ENCODE results near the gene HS3ST6.
"Not testable (repeated sequence)": the region's sequence is repeated elsewhere in the genome, so short reads cannot be mapped to it uniquely, and the experiment has no call there.

HS3ST6 gene

DNA sequence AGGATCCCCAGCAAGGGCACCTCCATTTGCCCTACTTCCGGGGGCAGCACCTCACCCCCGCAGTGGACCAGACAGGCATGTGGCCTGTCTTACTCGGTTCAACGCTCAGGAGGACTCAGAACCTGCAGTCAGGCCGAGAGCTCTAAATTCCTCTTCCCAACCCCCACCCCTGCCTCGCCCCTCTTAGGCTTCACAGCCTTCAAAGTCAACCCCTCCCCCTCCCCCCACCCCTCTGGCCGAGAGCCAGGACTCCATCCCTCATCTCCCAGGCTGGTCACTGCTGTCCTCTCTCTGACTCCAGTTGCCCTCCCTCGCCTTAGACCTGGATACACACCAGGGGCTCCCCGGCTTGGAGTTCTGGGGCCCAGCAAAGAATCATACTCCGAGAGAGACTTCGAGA, 8.1 kb upstream of the HS3ST6 start:
- DNase-seq (ENCODE audit: low read depth): no peak

DNA sequence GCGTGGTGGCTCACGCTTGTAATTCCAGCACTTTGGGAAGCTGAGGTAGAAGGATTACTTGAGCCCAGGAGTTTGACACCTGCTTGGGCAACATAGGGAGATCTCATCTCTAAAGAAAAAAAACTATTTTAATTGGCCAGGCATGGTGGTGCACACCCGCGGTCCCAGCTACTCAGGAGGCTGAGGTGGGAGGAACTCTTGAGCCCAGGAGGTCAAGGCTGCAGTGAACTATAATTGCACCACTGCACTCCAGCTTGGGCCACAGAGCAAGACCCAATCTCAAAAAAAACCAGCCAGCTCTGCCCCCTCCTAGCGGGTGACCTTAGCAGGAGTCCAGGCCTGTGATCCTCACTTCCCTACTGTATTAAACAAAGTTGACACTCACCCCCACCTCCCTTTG, 5.9 kb upstream of the HS3ST6 start:
- no peak for DNase-seq (ENCODE audit: low read depth)

DNA sequence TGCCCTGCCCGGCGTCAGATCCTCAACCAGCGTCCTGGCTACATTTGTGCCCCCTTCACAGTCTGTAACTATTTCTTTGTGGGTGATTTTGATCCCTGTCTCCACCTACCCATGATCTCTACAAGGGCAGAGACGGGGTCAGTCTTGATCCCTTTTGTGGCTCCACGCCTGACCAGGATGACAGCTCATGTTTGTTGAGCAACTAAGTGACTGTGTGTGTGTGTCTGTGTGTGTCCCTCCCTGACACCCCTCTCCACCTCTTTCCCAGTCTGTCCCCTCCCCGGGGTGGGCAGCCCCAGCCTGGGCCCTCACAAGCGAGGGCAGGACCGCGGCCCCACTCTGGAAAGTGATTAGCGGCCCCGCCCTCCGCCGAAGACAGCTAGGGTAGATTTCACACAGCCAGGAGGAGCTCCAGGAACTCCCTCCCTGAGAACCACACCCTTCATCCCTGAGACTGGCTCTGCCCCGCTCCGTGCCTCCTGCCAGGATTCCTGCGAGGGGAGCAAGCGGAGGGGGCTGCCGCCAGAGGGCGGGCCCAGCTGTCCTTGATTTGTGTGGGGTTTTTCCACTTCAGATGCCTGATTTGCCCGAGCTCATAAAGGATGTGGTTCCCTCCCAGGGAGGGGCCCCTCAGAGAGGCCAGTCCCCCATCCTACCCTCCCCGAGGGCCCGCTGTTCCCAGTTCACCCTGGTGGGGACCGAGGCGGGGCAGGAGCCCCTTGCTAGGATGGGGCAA, 5.3 kb upstream of the HS3ST6 start:
- no peak for DNase-seq (ENCODE audit: low read depth)

DNA sequence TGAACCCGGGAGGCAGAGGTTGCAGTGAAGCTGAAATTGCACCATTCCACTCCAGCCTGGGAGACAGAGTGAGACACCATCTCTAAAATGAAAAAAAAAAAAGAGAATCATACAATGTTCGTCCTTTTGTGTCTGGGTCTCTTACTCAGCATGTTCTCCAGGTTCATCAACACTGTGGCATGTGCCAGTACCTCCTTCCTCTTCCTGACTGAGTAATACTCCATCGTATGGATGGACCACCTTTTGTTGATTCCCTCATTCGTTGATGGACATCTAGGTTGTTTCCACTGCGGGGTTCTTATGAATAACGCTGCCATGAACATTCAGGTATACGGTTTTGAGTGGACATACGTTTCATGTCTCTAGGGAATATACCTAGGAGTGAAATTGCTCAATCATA, 4.1 kb upstream of the HS3ST6 start:
- DNase-seq (ENCODE audit: low read depth): no peak

DNA sequence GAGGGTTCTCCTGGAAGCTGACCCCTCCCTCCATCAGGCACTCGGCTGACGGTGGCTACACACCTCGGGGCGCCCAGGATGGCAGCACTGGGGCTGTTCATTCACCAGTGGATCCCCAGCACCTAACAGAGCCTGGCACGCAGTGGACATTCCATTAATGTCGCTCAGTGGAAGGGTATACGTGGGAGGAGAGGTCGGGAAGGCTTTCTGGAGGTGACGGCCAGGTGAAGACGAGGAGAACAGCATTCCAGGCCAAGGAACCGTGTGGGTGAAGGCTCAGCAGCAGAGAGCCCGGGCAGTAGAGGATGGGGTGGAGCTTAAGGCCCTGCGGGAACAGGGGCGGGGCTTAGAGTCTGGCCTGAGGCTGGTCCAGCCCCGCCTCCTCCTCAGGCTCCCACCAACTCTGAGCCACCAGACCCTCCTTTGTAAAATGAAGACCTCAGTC, 2.5 kb upstream of the HS3ST6 start:
- DNase-seq (ENCODE audit: low read depth): peak; percentile 15

DNA sequence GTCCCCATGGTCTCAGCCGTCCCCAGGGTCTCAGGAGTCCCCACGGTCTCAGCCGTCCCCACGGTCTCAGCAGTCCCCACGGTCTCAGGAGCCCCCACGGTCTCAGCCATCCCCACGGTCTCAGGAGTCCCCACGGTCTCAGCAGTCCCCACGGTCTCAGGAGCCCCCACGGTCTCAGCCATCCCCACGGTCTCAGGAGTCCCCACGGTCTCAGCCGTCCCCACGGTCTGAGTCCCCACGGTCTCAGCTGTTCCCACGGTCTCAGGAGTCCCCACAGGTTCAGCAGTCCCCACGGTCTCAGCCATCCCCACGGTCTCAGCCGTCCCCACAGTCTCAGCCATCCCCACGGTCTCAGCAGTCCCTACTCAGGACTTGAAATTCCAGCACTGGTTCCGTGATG, 1.9 kb upstream of the HS3ST6 start:
- DNase-seq (ENCODE audit: low read depth): not testable (repeated sequence)

DNA sequence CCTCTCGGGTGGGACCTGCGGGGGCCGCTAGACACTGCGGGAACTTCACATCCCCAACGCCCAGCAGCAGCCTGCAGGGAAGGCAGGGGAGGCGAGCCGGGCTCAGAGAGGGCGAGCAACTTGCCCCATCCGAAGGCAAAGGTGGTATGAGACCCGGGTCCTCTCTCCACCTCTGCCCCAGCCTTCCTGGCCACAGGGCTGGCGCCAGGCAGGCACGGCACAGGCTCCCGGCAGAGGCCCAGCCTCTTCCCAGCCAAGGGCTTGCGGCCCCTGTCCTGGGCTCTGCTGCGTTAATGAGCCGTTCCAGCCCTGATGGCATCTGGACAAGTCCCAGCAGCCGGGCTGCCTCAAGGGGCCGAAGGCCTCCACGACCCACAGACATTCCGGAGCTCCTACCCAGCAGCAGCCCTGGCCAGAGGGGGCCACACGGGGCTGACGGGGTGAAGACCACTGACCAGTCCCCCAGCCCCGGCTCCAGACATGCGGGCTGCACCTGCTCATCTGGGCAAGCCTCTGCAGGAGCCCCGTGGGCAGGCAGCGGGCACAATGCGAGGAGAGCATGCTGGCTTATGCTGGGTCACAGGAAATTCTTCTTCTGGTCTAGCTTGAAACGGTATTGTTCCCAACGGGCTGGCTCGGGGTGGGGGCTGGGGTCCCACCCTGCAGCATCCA, 1.2 kb upstream of the HS3ST6 start:
- DNase-seq (ENCODE audit: low read depth): no peak

DNA sequence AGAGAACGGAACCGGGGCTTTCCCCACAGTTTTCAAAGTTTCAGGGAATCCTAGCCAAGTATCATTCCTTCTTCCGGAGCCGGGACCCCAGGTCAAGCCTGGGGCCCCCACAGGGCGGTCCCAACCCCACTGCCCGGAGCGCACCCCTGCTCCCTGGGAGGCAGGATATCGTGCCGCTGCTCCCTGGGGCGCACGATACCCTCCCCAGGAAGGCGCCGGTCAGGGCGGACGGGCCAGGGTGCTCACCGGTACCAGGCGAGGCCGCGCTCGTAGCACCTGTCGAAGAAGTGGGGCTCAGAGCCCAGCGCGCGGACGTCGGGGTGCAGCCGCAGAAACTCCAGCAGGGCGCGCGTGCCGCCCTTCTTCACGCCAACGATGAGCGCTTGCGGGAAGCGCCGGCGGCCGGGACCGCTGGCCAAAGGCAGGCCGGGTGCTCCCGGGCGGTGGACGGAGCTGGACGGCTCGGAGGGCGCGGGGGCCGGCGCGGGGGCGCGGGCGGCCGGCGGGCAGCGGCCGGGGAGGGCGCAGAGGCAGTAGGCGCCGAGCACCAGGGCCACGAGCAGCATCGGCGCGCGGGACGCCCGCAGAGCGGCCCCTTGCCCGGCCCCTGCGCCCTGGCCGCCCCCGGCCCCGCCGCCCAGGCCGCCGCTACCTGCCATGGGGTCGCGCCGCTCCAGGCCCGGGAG, 407 bp downstream of the HS3ST6 start:
- no peak for DNase-seq (ENCODE audit: low read depth)

DNA sequence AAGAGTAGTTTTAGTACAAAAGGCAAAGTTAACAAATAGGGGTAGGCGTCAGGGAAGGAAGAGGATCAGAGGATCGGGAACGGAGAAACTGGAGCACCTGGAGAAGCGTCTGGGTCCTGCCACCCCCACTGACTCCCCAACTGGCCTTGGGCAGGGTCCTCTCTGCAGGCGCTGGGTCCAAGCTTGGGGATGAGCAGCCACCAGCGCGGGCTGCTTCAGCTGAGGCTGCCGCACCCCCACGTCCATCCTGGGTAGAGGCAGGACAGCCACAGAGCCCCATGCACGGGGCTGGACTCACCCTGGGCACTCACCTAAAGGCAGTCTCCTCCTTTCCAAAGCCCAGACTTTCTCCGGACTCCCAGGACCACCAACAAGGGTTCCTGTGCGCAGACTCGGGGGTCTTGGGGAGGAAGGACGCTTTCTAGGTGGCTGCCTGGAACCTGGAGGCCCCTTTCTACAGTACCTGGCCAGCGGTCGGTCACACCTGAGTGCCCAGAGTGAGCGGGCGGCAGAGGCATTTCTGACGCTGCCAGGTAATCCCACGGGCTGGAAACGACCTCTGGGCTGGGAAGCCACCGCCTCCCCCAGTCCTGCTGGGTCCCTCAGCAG, 1.1 kb downstream of the HS3ST6 start:
- no peak for DNase-seq (ENCODE audit: low read depth)

DNA sequence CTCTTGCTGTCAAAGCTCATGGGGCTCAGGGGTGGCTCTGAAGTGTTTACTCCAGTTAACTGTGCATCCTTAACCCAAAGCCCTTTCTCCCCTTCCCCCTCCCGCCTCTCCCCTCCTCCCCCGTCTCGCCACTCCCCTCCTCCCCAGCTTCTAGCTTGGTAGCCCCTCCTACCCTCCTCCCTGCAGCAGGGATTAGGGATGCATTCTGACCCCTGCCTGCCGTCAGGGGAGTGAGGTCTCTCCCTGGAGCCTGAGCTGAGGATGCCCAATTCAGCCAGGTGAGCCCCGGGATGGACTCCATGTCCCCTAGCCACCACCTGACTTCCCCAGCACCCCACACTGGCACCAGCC, 1.6 kb downstream of the HS3ST6 start:
- DNase-seq (ENCODE audit: low read depth): no peak

DNA sequence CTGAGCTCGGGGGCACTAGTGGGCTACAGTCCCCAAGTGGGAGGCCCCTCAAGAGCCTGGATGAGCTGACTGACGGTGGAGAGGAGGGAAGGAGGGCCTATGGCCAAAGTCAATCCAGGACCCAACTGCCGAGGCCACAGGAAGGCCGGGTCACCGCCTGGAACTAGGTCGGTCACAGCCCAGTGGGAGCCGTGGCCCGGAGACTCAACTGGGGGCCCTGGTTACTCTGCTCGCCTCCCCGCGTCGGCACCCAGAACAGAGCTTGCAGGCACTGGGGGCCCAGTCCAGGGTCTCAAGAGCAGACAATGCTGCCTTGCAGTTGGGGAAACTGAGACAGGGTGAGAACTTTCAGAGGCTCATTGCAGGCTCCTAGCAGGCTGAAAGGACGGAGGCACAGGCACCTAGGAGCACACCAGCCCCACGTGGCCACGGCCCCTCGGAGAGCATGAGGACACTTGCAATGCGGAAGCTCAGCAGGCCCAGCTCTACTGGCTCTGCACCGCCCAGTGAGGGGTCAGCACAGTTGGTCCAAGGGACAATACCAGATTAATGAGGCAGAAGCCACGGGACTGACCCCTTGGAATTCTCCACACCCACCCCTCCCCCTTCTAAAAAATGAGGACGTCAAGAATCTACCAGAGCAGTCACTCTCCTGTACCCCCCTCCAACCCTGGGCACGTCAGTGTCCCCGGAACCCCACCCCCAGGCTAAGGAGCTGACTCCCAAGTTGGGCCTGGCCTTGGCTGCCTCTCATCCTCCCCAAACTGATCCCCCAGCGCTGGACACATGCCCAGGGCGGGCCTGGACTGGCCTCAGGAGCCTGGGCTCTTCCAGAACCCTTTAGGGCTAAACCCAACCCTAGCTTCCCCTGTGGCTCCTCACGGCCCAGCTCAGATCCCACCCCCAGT, 2.2 kb downstream of the HS3ST6 start:
- DNase-seq (ENCODE audit: low read depth): no peak

DNA sequence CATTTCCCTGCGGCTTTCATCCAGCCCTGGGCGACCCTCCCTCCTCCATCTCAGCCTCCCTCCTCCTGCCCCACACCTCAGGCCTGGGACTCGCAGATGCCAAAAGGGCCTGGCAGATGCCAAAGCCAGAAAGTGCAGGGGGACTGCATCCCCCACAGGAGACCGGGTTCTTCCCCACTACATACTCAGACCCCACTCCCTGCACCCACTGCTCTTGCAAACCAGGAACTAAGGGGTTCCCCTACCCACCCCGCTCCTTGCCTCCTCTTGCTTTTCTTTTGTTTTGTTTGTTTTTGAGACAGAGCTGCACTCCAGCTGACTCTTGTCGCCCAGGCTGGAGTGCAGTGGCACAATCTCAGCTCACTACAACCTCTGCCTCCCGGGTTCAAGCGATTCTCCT, 3.2 kb downstream of the HS3ST6 start:
- DNase-seq (ENCODE audit: low read depth): no peak

DNA sequence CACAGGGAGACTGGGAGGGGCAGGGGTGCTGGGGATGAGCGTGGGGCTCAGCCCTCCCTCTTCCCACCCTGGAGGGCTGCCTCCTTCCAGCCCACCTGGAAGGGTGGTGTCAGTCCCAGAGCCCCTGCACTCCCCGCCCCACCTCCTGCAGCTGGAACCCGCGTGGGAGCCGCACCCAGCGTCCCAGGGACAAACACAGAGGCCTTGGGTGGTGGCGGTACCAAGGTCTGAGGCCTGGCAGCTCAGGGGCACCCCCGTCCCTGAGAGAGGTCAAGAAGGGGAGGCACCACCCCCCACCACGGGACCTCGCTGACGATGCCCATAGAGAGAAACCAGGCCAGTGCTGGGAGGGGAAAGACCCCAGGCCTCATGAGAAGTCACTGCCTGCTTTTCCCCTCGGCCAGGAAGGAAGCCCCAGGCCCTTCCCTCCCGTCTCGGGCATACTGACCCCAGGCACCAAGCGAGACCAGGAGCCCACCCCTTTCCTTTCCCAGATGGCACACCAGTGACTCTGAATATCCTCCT, 4.1 kb downstream of the HS3ST6 start:
- no peak for DNase-seq (ENCODE audit: low read depth)

DNA sequence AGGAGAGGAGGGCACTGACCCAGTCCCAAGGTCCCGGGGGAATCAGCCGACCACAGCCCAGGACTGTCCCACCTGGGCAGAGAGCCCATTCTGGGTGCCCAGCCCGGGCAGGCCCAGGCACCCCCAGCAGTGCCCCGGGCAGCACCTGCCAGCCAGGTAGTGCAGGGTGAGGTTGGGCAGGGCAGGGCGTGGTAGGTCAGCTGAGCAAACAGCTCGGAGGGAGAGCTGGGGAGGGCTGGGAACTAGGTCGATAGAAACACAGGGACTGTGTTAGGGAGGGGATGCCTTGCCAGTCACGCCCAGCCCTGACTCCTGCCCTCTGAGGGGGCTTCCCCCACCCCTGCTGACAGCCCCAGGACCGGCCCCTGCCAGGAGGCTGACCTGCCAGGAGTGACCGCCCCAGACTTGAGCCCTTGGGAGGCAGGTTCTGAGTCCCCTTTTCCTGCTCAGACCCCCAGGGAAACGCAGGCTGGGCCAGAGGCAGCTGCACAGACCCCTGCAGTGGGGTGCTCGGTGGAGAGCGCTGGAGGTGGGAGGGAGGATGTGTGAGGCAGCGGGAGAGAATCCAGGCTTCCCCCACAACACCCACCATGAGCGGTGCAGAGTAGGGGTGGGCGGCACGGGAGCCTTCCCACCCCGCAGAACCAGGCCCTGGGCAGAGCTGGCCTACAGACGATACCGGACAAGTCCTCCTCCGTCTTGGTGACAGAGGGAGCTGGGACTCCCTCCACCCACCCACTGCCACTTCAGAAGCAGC, 4.7 kb downstream of the HS3ST6 start:
- no peak for DNase-seq (ENCODE audit: low read depth)

DNA sequence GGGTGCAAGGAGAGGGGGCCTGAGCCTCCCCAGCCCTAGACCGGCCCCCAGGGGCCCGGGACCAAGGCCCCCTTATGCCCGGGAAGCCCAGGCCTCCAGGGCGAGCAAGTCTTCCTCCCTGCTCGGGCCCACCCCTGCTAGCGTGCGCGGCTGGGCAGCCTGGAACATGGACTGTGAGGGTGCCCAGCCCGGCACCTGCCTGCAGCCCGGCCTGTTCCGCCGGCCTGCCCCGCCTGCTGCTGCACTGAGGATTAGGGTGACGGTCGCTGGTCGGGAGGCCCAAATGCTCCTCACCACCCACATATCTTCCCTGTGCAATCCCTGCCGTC, 6.0 kb downstream of the HS3ST6 start:
- no peak for DNase-seq (ENCODE audit: low read depth)

DNA sequence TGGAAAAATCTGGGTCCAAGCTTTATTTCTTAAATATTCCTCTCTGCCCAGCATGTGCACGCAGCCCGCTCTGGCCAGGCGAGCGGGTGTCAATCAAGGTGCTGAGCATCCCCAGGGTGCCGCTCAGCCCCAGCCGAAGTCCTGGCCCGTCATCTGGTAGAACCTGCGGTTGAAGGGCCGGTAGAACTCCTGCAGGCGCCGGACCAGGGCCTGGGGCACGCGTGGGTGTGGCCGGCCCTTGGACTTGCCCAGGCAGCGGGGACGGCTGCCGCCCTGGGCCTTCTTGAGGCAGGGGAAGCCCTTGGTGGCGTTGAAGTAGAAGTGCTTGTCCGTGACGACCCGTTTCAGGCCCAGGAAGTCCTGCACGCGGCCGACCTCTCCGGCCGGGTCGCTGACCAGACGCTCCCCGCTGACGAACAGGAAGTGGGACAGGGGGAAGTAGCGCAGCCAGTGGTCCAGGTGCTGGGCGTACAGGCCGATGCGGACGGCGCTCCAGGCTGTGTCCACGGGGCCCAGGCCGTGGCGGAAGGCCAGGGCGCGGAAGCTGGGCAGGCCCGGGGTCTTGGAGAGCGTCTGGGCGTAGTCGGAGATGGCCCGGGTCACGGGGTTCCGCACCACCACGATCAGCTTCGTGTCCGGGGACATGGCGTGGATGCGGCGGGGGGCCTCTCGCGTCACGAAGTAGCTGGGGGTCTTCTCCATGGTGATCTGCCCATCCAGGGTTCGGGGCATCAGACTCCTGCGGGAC, 6.6 kb downstream of the HS3ST6 start:
- no peak for DNase-seq (ENCODE audit: low read depth)

DNA sequence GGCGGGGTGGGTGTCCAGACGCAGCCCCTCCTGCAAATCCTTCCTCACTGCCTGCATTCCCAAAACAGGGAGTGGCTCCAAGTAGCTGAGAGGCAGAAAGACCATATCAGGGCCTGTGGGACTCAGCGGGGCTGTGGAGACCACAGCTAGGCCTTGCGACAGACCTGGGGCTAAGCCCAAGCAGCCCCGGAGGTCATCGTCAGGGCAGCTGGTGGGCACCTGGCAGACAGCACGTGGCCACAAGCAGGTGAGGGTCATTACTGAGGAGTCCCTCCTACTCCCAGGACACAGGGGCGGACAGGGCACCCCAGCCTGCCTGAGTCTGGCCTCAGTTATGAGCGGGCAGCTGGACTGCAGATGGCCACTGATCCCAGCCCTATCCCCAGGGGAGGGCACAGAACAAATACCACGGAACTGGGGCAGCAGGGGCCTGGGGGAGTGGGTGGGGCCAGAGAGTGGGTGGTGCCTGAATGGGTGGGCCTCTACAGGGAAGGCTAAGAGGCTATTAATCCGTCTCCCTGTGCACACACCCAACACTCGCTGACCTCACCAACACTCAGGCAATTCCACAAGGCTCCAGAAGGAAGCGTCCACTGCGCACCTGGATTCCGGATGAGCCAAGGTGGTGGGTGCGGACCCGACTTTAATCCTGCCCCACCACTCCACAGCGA, 8.5 kb downstream of the HS3ST6 start:
- no peak for DNase-seq (ENCODE audit: low read depth)

DNA sequence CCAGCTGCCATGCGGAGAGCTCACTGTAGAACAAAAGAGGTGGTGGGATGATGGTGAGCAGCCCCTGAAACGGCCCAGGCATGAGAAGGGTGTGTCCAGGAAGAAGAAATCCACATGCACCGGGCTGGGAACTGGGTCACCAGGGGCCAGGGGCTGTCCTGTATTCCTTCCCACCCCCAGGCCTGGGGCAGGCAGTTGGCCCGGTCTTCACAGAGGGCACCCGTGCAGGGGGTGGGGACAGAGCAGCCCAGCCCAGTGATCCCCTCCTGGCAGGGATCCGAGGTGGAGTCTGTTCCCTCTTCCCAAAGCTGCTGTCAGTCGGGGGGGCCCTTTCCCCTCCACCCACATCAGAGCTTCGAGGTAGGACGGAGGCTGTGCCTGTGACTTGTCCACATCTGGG, 9.2 kb downstream of the HS3ST6 start:
- DNase-seq (ENCODE audit: low read depth): no peak

DNA sequence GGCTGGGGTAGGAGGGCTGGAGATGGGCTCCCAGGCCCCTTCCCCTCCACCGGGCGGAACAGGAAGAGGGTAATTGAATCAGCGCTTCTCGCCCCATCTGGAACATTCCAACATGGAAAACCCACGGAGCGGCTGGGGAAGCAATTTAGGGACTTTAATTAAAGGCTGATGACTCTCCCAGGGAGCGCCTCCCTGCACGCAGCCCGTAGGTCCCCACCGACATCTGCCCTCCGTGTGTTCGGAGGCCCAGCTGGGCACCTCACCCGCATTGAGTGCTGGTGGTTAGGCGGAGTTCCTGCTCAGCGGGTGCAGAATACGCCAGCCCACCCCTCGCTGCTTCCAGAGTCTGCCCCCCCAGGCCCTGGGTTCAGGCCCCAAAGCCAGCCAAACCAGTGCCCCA, 10.0 kb downstream of the HS3ST6 start:
- DNase-seq (ENCODE audit: low read depth): no peak
